IPS-18c (cell line): ENCODE results near the gene SAE1.

Experiments
- H3K4me3 ChIP-seq: 2 replicates; pipeline ENCODE4 v1.7.0; 2013; ENCODE audit warnings: low read depth, mild to moderate bottlenecking, low read length, moderate library complexity; ENCODE audit not compliant: insufficient read depth
- H3K9me3 ChIP-seq: one replicate; pipeline ENCODE4 v1.6.1; 2013; ENCODE audit warnings: mild to moderate bottlenecking, low read length, moderate library complexity; ENCODE audit not compliant: control insufficient read depth, insufficient read depth

Gene SAE1

DNA sequence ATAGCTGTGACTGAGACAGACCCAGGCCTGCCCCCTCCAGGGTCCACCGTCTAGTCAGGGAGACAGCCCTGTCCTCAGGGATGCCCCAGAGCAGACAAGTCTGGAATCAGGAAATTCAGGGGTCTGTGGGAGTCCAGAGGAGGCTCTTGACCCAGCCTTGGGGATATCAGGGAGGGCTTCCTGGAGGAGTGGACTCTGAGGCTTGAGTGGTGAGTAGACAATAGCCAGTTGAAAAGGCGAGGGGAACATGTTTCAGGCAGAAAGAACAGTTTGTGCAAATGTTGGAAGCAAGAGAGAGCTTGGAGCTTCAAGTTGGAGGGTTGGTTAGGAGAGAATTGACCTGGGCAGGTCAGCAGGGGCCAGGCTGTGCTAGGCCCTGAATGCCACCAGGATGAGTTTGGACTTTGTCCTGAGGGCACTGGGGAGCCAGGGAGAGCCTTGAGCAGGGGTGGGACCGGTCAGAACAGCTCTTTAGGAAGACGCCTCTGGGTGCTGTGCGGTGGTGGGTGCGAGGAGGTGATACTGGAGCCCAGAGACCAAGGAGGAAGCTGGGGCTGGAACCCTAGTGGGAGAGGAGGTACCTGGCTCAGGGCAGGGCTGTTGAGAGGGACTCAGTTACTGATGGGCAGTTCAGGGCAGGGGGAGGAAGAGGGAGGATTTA is 128.4 kb downstream of the SAE1 start:
- no peak overlapping the region for H3K4me3 ChIP-seq
- no peaks in the 10 kb centered on the region for H3K9me3 ChIP-seq
